Spleen (tissue), 11 donors: ENCODE data around the gene ALKBH2. TPM values are rescaled to one million over a fixed set of nuclear protein-coding genes. Genes with fewer than 3 reads are reported as not detected.

Experiments used
- DNase-seq: peaks from one replicate; pipeline ENCODE4 v3.0.0-alpha.2; 2020
- H3K27ac ChIP-seq, 8 donors: fragments of 200-600 bp; sonication (generic) in 7 of 8; 1 replicate in 4 of 8; 2 replicates in 4 of 8; pipeline versions ENCODE4 v1.5.0 to v1.8.0; 2016 to 2021; ENCODE audit warnings: inconsistent platforms in 4 of 8, mild to moderate bottlenecking in 4 of 8, moderate library complexity in 1 of 8
- H3K27me3 ChIP-seq, 7 donors: fragments of 200-600 bp; sonication (generic) in 6 of 7; replicated peaks in 1 of 7; 1 replicate in 4 of 7; 2 replicates in 3 of 7; pipeline versions ENCODE4 v1.5.0 to v1.8.0; 2016 to 2021; ENCODE audit warnings: inconsistent platforms in 3 of 7, mild to moderate bottlenecking in 1 of 7
- H3K36me3 ChIP-seq, 6 donors: fragments of 200-600 bp; sonication (generic) in 5 of 6; 1 replicate in 4 of 6; 2 replicates in 2 of 6; pipeline versions ENCODE4 v1.5.0 to v1.8.0; 2016 to 2021; ENCODE audit warnings: inconsistent platforms in 2 of 6
- H3K4me1 ChIP-seq, 6 donors: fragments of 200-600 bp; sonication (generic) in 5 of 6; 1 replicate in 3 of 6; 2 replicates in 3 of 6; pipeline versions ENCODE4 v1.5.0 to v1.8.0; 2016 to 2021; ENCODE audit warnings: inconsistent platforms in 3 of 6
- H3K4me3 ChIP-seq, 8 donors: fragments of 200-600 bp; sonication (generic) in 7 of 8; 1 replicate in 4 of 8; 2 replicates in 4 of 8; pipeline versions ENCODE4 v1.5.0 to v1.8.0; 2016 to 2021; ENCODE audit warnings: inconsistent platforms in 4 of 8, mild to moderate bottlenecking in 4 of 8, moderate library complexity in 2 of 8
- H3K9me3 ChIP-seq, 8 donors: fragments of 200-600 bp; sonication (generic) in 7 of 8; 1 replicate in 4 of 8; 2 replicates in 4 of 8; pipeline versions ENCODE4 v1.5.0 to v1.8.0; 2016 to 2021; ENCODE audit warnings: inconsistent platforms in 4 of 8
- POLR2A ChIP-seq, 3 donors: fragments of 450-650 bp; IDR thresholded peaks; one replicate each; pipeline ENCODE4 v1.5.1; 2017; ENCODE audit warnings: antibody characterized with exemption in 3 of 3, mild to moderate bottlenecking in 1 of 3
- POLR2AphosphoS5 ChIP-seq, 3 donors: sonication (generic); formaldehyde crosslinking; IDR thresholded peaks; one replicate each; pipeline ENCODE4 v1.5.1; 2017; ENCODE audit warnings: antibody characterized with exemption in 3 of 3
- WGBS, 5 donors: extraction: QIAGEN DNeasy Blood & Tissue Kit in 3 of 5; methylation state at CpG; one replicate each; pipeline versions ENCODE4 v1.1.5 to v1.1.7; 2013 to 2018; 5-methylcytosine and 5-hydroxymethylcytosine counted together
- intact Hi-C: fragments of 100-400 bp; cut with DNase I; formaldehyde crosslinking; loops from one replicate; pipeline ENCODE4 v1.15.0; 2023; ENCODE audit warnings: low total_unique reads
- polyA plus RNA-seq, 3 donors: library from polyadenylated mRNA; stranded (reverse); fragments of 200-250 nt; gene quantifications; one replicate each; pipeline ENCODE4 v1.2.1, GENCODE V29; 2013
- total RNA-seq, 7 donors: library from RNA; depleted of rRNA in 3 of 7; stranded (reverse); fragments of >200 nt in 3 of 7; fragmentation: NEBNext Ultra II Directional in 4 of 7; extraction: Animal tissue kit (Norgen Biotek cat#: 25700) in 4 of 7; gene quantifications; one replicate each; pipeline versions ENCODE4 v1.1.0 to v1.2.1, GENCODE V29; 2016 to 2021
- TF ChIP-seq, protein P1 (sequence below), 11 experiments: fragments of 200-600 bp in 7 of 11; fragments of 450-650 bp in 4 of 11; sonication (generic) in 4 of 11; IDR thresholded peaks in 8 of 11; conservative IDR thresholded peaks in 3 of 11; 1 replicate in 7 of 11; 2 replicates in 4 of 11; pipeline versions ENCODE4 v1.4.0 to v1.8.0; 2016 to 2021; ENCODE audit warnings: antibody characterized with exemption in 11 of 11, inconsistent platforms in 4 of 11, mild to moderate bottlenecking in 1 of 11
- donor health status: healthy with polysubstance abuse.
- donor health status: DM: no; HTN: no; CAD: no; lungs with moderate emphysema.
- donor health status: DM: no; HTN: no; CAD: no.
- donor health status: Bipolar disorder and iron deficiency.
- donor health status: healthy.
- donor health status: DM: no; HTN: no; CAD: no.
- donor health status: DM: yes; HTN: yes; CAD: no.

Gene ALKBH2
- total and polyA plus RNA-seq, 10 donors: 8.6 to 40.3 (median 13.8) TPM

GRCh38 chr12:109082751-109083150, 10.5 kb downstream of the ALKBH2 start:
- no peak overlapping the region for H3K27ac ChIP-seq
- H3K36me3 ChIP-seq: peaks cover 0 to 98% (median 74%) of the 10 kb centered on the region in 6 donors
- DNase-seq: no peak
- H3K9me3 ChIP-seq: peaks cover 3 to 20% (median 15%) of the 10 kb centered on the region in 8 donors
- no peaks in the 10 kb centered on the region for H3K4me1 ChIP-seq
- intact Hi-C loops: no loop called here
- no peaks in the 10 kb centered on the region for H3K27me3 ChIP-seq
- H3K4me3 ChIP-seq: no peak overlapping the region
- TF ChIP-seq, protein P1, sequence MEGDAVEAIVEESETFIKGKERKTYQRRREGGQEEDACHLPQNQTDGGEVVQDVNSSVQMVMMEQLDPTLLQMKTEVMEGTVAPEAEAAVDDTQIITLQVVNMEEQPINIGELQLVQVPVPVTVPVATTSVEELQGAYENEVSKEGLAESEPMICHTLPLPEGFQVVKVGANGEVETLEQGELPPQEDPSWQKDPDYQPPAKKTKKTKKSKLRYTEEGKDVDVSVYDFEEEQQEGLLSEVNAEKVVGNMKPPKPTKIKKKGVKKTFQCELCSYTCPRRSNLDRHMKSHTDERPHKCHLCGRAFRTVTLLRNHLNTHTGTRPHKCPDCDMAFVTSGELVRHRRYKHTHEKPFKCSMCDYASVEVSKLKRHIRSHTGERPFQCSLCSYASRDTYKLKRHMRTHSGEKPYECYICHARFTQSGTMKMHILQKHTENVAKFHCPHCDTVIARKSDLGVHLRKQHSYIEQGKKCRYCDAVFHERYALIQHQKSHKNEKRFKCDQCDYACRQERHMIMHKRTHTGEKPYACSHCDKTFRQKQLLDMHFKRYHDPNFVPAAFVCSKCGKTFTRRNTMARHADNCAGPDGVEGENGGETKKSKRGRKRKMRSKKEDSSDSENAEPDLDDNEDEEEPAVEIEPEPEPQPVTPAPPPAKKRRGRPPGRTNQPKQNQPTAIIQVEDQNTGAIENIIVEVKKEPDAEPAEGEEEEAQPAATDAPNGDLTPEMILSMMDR (IDR thresholded peaks at IDR 0.05 in 8 of 11, conservative IDR thresholded peaks at IDR 0.05 in 3 of 11): no peak
- TF ChIP-seq POLR2AphosphoS5 (IDR thresholded peaks at IDR 0.05) (no peak), POLR2A (IDR thresholded peaks at IDR 0.05) (no peak)
- 93 to 97% (median 97%) methylated on average over 14 of the region's 14 CpGs for WGBS, 5 donors

DNA sequence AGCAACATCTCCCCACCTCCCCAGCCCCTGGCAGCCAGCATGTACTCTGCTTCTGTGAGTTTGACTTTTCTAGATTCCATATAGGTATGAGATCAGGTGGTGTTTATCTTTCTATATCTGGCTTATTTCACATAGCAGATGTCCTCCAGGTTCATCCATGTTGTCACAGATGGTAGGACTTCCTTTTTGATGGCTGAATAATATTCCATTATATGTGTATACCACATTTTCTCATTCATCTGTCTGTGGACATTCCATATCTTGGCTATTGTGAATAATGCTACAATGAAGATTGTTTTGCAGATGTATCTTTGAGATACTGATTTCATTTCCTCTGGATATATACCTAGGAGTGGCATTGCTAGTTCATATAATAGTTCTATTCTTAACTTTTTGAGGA, 18.4 kb downstream of the ALKBH2 start:
- TF ChIP-seq, protein P1 (IDR thresholded peaks at IDR 0.05 in 8 of 11, conservative IDR thresholded peaks at IDR 0.05 in 3 of 11): no peak
- TF ChIP-seq POLR2A (IDR thresholded peaks at IDR 0.05): no peak
- TF ChIP-seq POLR2AphosphoS5 (IDR thresholded peaks at IDR 0.05): no peak
- Histone ChIP-seq H3K4me1 (no peaks in the 10 kb centered on the region), H3K36me3 (peaks cover 0 to 86% (median 50%) of the 10 kb centered on the region in 6 donors), H3K27me3 (no peaks in the 10 kb centered on the region), H3K4me3 (no peak overlapping the region), H3K9me3 (peaks cover 3 to 27% (median 17%) of the 10 kb centered on the region in 8 donors), H3K27ac (no peak overlapping the region)
- no peak for DNase-seq
- intact Hi-C loops: no loop called here

DNA sequence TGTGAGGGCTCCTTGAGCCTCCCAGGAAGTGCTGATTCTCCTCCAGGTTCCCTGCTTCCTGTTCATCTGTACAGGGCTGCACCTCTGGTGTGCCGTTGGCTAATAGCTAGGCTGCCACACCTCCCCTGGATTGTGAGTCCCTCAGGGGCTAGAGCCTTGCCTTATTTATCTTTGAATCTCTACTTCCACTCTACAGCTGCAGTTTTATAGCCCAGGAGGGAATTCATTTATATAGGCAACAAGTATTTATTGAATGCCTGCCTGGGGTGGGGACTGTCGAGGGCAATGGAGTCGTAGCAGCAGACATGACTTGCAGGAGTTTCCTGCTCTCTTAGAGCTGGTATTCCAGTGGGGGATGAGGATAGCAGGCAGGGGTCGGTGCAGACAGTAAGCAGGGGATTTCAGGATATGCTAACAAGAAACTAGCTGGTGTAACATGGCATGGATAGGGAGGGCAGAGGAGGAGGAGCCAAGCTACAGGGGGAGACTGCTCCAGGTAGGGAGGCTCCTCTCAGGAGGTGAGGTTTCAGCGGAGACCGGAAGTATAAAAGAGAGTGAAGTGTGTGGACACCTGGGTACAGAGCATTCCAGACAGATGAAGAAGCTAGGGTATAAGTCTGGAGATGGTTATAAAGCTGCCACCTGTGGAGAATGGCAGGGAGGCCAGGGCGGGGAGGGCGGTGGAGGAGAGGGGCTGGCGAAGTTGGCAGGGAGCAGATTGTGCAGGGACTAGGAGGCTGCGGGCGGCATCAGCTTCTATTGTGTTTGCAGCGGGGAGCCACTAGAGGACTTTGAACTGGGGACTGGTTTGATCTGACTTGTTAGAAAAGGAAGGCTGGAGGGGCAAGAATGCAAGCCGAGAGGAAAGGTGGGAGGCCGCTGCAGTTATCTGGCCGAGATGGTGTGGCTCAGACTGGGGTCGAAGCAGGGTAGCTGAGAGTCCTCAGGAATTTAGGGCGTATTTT, 23.7 kb downstream of the ALKBH2 start:
- TF ChIP-seq, protein P1 (IDR thresholded peaks at IDR 0.05 in 8 of 11, conservative IDR thresholded peaks at IDR 0.05 in 3 of 11): no peak
- TF ChIP-seq POLR2A (IDR thresholded peaks at IDR 0.05): no peak
- no peak for TF ChIP-seq POLR2AphosphoS5 (IDR thresholded peaks at IDR 0.05)
- H3K36me3 ChIP-seq: peaks cover 0 to 84% (median 53%) of the 10 kb centered on the region in 6 donors

DNA sequence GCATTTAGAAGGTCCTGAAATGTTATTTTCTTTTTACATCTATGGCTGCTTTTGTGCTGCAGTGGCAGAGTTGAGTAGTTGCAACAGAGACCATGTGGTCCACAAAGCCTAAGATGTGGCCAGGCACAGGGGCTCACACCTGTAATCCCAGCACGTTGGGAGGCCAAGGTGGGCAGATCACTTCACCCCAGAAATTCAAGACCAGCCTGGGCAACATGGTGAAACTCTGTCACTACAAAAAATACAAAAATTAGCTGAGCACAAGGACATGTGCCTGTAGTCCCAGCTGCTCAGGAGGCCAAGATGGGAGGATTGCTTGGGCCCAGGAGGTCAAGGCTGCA, 27.4 kb downstream of the ALKBH2 start:
- peaks cover 0 to 66% (median 25%) of the 10 kb centered on the region in 6 donors for H3K36me3 ChIP-seq
- H3K27ac ChIP-seq: no peak overlapping the region
- no peaks in the 10 kb centered on the region for H3K27me3 ChIP-seq
- H3K9me3 ChIP-seq: no peaks in the 10 kb centered on the region
- intact Hi-C loops: no loop called here
- no peak overlapping the region for H3K4me3 ChIP-seq
- TF ChIP-seq POLR2A (IDR thresholded peaks at IDR 0.05) (no peak), POLR2AphosphoS5 (IDR thresholded peaks at IDR 0.05) (no peak)
- TF ChIP-seq, protein P1 (IDR thresholded peaks at IDR 0.05 in 8 of 11, conservative IDR thresholded peaks at IDR 0.05 in 3 of 11): no peak
- no peaks in the 10 kb centered on the region for H3K4me1 ChIP-seq
- whole genome bisulfite sequencing, 5 donors: 56 to 87% (median 82%) methylated on average over 1 of the region's 1 CpG
- DNase-seq: no peak

More for the DNA sequence above, 23.7 kb downstream of the ALKBH2 start:
- H3K9me3 ChIP-seq: peaks cover 0 to under 1% (median 0%) of the 10 kb centered on the region in 8 donors
- H3K4me1 ChIP-seq: no peaks in the 10 kb centered on the region
- intact Hi-C loops: no loop called here
- DNase-seq: no peak
- H3K27ac ChIP-seq: no peak overlapping the region
- H3K27me3 ChIP-seq: no peaks in the 10 kb centered on the region
- no peak overlapping the region for H3K4me3 ChIP-seq
- 92 to 93% (median 93%) methylated on average over 17 of the region's 17 CpGs for whole genome bisulfite sequencing, 5 donors
